K562 (cell line): ENCODE measurements around the gene NOP16. TPM values are rescaled to one million over a fixed set of nuclear protein-coding genes. Genes with fewer than 3 reads are reported as not detected.

Source experiments
- ARID4B ChIP-seq: sonication (generic); formaldehyde crosslinking; IDR thresholded peaks from 2 replicates; pipeline ENCODE4 v1.8.0; 2022; ENCODE audit warnings: mild to moderate bottlenecking, missing genetic modification reagents
- ATF4 ChIP-seq: fragments of 450-650 bp; formaldehyde crosslinking; IDR thresholded peaks from 2 replicates; pipeline ENCODE4 v1.4.0; 2022; ENCODE audit warnings: mild to moderate bottlenecking, moderate library complexity
- CCAR2 ChIP-seq: fragments of 200-400 bp; formaldehyde crosslinking; IDR thresholded peaks from 2 replicates; pipeline ENCODE4 v1.6.1; 2017; ENCODE audit warnings: mild to moderate bottlenecking, low read depth, low read length
- CCNT2 ChIP-seq: IDR thresholded peaks from 2 replicates; pipeline ENCODE4 v1.6.1; 2011; ENCODE audit warnings: borderline replicate concordance, low read depth, mild to moderate bottlenecking, moderate library complexity, mixed read lengths, low read length; ENCODE audit not compliant: insufficient read length; ENCODE audit errors: extremely low read depth
- CXXC5 ChIP-seq: fragments of 250-450 bp; sonication (Bioruptor Pico); IDR thresholded peaks from 2 replicates; pipeline ENCODE4 v1.8.0; 2022; ENCODE audit warnings: inconsistent platforms, mild to moderate bottlenecking, moderate library complexity
- MEIS2 ChIP-seq: fragments of 450-650 bp; IDR thresholded peaks from 2 replicates; pipeline ENCODE4 v1.6.1; 2014; ENCODE audit warnings: mild to moderate bottlenecking; ENCODE audit not compliant: partially characterized antibody
- NCOA1 ChIP-seq: fragments of 450-650 bp; IDR thresholded peaks from 2 replicates; pipeline ENCODE4 v1.6.1; 2016; ENCODE audit warnings: low read depth
- POLR2AphosphoS5 ChIP-seq: IDR thresholded peaks from 2 replicates; pipeline ENCODE4 v1.6.1; 2011; ENCODE audit warnings: mild to moderate bottlenecking, low read depth, low read length, moderate library complexity; ENCODE audit not compliant: control insufficient read depth, insufficient read depth
- SAFB2 ChIP-seq: fragments of 200-400 bp; formaldehyde crosslinking; IDR thresholded peaks from 2 replicates; pipeline ENCODE4 v1.6.1; 2018; ENCODE audit warnings: borderline replicate concordance, low read length, low read depth, moderate library complexity; ENCODE audit not compliant: severe bottlenecking
- TGIF2 ChIP-seq: sonication (generic); formaldehyde crosslinking; IDR thresholded peaks from 2 replicates; pipeline ENCODE4 v1.8.1; 2022; ENCODE audit warnings: mild to moderate bottlenecking, missing genetic modification reagents, moderate library complexity
- TRIM25 ChIP-seq: fragments of 450-650 bp; IDR thresholded peaks from 2 replicates; pipeline ENCODE4 v1.7.0; 2016; ENCODE audit warnings: borderline replicate concordance
- YY1 ChIP-seq, 3 experiments: IDR thresholded peaks; 2 replicates each; pipeline ENCODE4 v1.6.1; 2011; ENCODE audit warnings: low read length in 2 of 3, mild to moderate bottlenecking in 2 of 3, moderate library complexity in 2 of 3, borderline replicate concordance in 1 of 3, control low read depth in 1 of 3, low read depth in 1 of 3; ENCODE audit not compliant: insufficient read depth in 3 of 3, insufficient replicate concordance in 2 of 3, control insufficient read depth in 1 of 3, insufficient read length in 1 of 3; ENCODE audit errors: extremely low read depth in 1 of 3
- ZNF395 ChIP-seq: fragments of 200-800 bp; sonication (Bioruptor generic); IDR thresholded peaks from 2 replicates; pipeline ENCODE4 v1.6.1; 2017; ENCODE audit warnings: missing genetic modification characterization, missing compliant biosample characterization
- ZNF75A ChIP-seq: fragments of 450-650 bp; formaldehyde crosslinking; IDR thresholded peaks from 2 replicates; pipeline ENCODE4 v1.4.0; 2020; ENCODE audit warnings: mild to moderate bottlenecking
- ZSCAN32 ChIP-seq: fragments of 450-650 bp; formaldehyde crosslinking; IDR thresholded peaks from 2 replicates; pipeline ENCODE4 v1.4.0; 2020; ENCODE audit warnings: mild to moderate bottlenecking, moderate library complexity
- polyA plus RNA-seq, 8 experiments: library from polyadenylated mRNA; depleted of rRNA in 4 of 8; stranded (reverse) in 5 of 8; unstranded in 3 of 8; fragments of >200 nt; fragmentation: Nextera tagmentation in 2 of 8; fragmentation: Illumina TruSeq in 1 of 8; extraction: Ambion mirVana in 2 of 8; extraction: Trizol in 1 of 8; gene quantifications; 2 replicates each; pipeline versions ENCODE4 v1.2.1 to v1.2.3, GENCODE V29; 2011 to 2014; ENCODE audit warnings: inconsistent platforms in 1 of 8, missing spikeins in 1 of 8
- total RNA-seq, 7 experiments: library from RNA; depleted of rRNA in 6 of 7; stranded (reverse); fragments of >200 nt in 6 of 7; fragmentation: Illumina TruSeq in 2 of 7; extraction: Trizol in 2 of 7; gene quantifications; 2 replicates each; pipeline versions ENCODE4 v1.2.1 to v1.2.3, GENCODE V29; 2011 to 2021; ENCODE audit warnings: low replicate concordance in 1 of 7

Gene NOP16
- total and polyA plus RNA-seq, 9 of the 15 experiments (the other 6 are each of a cell fraction or from before 2014, with no cell fraction given): 92.5 to 342 (median 148) TPM

- TF ChIP-seq YY1 (IDR thresholded peaks at IDR 0.05; ENCODE audit: borderline replicate concordance in 1 of 3, control insufficient read depth in 1 of 3, extremely low read depth in 1 of 3, insufficient read depth in 3 of 3, insufficient read length in 1 of 3, insufficient replicate concordance in 2 of 3, low read depth in 1 of 3, low read length in 2 of 3): peak in 1 of 3 experiments; percentile 33
- no peak for TF ChIP-seq SAFB2
- TF ChIP-seq CCAR2: no peak
- TF ChIP-seq ZSCAN32 (CRISPR knock-in tag): no peak
- no peak for TF ChIP-seq CCNT2
- 0 out of 2 replicates have a peak, but pooled peaks have one; percentile 29 for TF ChIP-seq ZNF75A
- TF ChIP-seq ARID4B (CRISPR knock-in tag): no peak
- TF ChIP-seq POLR2AphosphoS5: no peak
- TF ChIP-seq CXXC5 (CRISPR knock-in tag): 0 out of 2 replicates have a peak, but pooled peaks have one; percentile 34
- no peak for TF ChIP-seq NCOA1
- TF ChIP-seq TRIM25: no peak
- no peak for TF ChIP-seq TGIF2 (CRISPR knock-in tag)
- TF ChIP-seq ZNF395 (CRISPR knock-in tag): peak; percentile 43; the same call in 1 of the 2 replicates
- no peak for TF ChIP-seq ATF4 (CRISPR knock-in tag)
- TF ChIP-seq MEIS2: peak; percentile 51
Measured at GRCh38 chr5:176373100-176373818, 15.1 kb downstream of the NOP16 start (continued).
